Jurkat, Clone E6-1 (cell line): Measurements from ENCODE around the gene BCL2L1.
"Not testable (repeated sequence)": the region's sequence is repeated elsewhere in the genome, so short reads cannot be mapped to it uniquely, and the experiment has no call there.

Experiments
- DNase-seq: peaks from one replicate; pipeline ENCODE4 v3.0.0-alpha.2; 2011; ENCODE audit warnings: low read depth, low spot score
- H3K4me3 ChIP-seq: 2 replicates; pipeline ENCODE4 v1.5.1; 2011; ENCODE audit warnings: mild to moderate bottlenecking, low read length, control low read depth, moderate library complexity

The BCL2L1 gene

DNA sequence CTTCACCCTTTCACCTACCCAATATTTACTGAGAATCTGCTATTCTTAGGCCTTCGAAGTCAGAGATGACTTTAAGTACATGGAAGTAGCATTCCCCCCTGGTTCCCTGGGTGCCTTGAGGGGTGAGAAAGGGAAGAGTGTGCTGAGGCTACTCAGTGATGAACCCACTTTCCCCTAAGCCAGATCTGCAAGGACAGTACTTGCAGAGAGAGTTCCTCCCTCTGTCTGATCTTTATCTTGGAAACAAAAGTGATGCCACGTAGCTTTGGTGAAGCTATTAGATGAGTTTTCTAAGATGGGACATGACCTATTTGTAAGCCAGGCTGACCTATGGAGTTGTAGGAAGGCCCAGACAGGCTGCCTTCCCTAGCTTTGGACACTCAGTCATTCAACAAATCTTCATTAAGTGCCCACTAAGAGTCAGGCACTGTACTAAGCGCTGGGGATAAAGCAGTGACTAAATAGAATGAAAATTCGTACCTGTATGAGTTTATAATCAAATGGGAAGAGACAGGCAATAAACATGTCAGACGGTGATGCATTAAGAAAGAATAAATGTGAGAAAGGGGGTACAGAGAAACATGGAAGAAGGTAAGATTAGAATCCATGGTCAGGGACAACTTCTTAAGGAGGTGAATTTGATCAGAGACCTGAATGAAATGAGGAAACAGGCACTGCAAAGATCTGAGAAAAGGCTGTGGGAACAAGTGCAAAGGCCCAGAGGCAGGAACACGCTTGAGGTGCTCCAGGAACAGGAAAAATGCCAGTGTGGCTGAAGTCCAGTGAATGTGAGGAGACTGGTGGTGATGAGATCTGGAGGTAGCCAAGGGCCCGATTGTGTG is 42.2 kb downstream of the BCL2L1 start:
- H3K4me3 ChIP-seq: no peak overlapping the region
- DNase-seq: no peak

DNA sequence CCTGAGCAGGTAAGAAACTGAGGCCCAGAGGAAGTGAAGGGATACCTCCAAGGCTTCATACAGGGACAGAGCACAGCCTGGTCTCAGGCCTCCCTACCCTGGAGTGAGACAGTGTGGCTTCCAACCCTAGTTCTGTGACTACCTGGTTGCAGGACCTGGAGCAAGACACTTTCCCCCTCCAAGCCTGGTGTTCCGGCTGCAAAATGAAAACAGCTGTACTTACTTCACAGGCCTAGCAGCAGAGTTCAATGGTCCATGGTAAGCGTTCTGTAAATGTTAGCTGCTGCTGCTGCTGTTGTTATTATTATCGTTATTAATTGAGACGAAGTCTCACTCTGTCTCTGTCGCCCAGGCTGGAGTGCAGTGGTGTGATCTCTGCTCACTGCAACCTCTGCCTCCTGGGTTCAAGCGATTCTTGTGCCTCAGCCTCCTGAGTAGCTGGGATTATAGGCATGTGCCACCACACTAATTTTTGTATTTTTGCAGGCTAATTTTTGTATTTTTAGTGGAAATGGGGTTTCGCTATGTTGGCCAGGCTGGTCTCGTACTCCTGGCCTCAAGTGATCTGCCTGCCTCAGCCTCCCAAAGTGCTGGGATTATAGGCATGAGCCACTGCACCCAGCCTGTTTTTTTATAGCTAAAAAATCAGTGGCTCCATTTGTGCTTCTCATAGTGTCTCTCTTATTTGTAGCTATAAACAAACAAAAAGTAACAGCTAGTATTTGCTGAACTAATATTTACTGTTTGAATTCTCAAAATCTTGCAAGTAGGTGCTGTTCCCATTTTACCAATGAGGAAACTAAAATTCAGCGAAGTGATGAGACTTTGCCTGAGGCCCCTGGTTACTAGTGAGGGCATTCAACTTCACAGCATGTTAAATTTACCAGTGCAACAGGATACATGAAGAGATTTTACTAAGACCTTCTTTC is 43.0 kb downstream of the BCL2L1 start:
- no peak overlapping the region for H3K4me3 ChIP-seq
- DNase-seq: no peak

DNA sequence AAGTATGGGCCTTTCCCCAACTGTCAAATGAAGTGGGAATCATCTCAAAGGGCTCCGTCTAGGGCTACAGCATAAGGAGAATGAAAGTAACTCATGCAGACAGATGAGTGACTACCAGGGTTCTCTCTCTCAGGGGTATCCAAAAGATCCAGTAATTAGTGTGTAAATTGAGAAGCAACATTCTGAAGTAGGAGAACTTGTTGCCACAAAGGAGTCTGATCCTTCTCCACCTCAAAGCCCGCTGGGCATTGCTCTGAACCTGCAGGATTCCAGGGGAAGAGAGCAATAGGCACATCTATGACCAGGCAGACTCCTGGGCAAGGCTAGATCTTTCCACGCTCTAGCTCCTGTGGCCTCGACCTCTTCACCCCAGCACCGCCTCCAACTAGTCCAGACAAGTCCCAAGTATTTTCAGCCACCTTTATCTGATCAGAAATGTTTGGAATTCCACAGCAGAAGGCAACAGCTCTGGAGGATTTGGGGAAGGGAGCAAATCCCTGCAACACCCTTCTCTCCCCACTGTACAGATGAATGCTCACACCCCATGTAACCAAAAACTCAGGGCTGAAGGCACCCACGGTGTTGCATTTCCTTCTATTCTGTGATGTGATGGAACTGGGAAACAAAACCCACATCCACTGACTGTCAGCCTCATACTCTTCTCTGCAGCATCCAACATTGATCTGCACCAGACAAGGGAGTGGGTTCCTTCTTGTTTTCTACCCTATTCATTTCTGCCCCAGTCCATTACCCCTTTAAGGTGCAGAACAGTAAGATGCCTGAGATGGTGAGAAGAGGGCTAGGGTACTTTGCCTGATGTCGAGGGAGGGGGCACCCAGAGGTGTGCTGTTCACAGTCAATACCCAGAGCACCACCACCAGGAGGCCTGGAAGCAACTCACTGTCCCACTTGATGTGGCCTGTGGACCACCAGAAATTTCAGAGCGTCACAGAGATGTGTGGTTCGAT is 44.0 kb downstream of the BCL2L1 start:
- H3K4me3 ChIP-seq: no peak overlapping the region
- DNase-seq: no peak

DNA sequence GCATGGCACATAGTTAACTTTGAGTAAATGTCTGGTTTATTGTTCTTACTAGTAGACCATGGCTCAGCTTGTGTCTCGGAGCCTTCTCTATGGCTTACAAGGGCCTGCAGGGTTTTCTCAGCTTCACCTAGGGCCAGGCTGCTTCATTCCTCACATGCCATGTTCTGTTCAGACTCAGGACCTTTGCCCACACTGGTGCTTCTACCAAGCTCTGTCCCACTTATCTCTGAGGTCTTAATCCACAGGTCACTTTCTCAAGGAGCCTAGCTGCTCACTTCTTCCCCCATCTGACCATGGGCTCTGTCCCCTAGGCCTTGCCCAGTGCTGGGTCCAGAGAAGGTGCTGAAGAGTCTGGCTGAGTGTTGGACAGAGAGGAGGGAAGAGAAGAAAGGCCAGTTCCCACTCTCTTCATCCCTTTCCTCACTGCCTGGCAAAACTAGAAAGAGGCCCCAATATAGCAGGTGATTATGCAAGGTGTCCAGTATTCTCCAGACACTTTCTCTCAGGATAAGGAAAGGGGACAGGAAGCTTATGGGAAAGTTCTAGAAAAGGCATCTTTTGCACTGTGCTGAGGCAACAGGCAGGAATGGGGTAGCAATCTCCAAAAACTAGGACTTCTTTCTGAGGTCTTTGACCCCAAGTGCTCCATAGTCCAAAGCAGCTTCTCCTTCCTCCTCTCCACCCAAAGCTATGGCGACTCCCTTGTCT is 45.0 kb downstream of the BCL2L1 start:
- no peak overlapping the region for H3K4me3 ChIP-seq
- no peak for DNase-seq

DNA sequence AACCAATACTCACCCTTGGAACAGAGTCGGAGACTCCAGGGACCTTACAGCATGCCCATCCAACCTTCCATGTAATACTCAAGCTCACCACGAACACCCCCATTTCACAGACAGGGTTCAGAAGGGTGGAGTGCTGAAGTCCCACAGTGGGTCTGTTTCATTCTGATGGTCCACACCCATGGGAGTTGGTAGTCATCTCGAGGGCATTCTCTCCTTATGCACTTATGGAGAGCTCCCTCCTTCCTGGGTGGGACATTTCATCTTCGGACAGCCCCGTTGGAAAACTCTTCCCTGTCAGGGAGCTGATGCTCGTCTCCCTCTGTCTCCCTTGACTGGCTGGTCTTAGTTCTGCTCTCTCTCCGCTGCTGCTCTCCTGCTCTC is 46.1 kb downstream of the BCL2L1 start:
- no peak for DNase-seq
- peak overlapping the region; percentile 54 for H3K4me3 ChIP-seq

DNA sequence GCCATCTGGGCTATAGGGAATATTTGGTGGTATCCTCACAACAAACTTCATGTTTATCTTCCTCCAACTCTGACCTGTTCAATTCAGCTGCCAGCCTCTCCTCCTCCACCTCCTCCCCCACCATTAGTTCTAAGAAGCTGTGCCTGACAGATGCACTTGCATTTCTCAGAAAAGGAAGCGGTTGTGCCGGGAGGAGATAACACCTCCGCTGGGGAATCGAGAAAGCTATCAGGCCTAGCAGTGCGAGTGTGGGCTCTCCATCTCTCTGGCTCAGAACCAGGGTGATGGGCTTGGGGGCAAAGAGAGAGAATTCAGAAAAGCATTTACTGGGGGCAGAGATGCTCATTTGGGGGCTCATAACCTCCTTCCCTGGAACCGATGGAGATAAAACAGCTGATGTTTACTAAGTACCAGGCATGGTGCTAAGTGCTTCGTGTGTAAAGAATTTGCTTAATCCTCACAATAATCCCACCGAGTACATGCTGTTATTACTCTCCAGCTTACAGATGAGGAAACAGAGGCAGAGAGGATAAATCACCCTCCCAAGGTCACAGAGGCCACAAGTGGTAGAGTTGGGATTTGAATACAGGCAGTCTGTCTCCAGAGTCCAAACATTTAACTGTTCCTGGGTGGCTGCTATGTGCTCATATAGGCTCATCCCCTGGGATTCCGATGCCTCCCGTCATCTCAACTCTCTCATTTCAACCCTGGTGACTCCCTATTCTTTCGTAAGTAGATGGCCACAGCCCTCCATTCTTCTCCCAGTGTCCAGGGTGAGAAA is 46.6 kb downstream of the BCL2L1 start:
- peak overlapping the region; percentile 54 for H3K4me3 ChIP-seq
- peak; percentile 91 for DNase-seq

DNA sequence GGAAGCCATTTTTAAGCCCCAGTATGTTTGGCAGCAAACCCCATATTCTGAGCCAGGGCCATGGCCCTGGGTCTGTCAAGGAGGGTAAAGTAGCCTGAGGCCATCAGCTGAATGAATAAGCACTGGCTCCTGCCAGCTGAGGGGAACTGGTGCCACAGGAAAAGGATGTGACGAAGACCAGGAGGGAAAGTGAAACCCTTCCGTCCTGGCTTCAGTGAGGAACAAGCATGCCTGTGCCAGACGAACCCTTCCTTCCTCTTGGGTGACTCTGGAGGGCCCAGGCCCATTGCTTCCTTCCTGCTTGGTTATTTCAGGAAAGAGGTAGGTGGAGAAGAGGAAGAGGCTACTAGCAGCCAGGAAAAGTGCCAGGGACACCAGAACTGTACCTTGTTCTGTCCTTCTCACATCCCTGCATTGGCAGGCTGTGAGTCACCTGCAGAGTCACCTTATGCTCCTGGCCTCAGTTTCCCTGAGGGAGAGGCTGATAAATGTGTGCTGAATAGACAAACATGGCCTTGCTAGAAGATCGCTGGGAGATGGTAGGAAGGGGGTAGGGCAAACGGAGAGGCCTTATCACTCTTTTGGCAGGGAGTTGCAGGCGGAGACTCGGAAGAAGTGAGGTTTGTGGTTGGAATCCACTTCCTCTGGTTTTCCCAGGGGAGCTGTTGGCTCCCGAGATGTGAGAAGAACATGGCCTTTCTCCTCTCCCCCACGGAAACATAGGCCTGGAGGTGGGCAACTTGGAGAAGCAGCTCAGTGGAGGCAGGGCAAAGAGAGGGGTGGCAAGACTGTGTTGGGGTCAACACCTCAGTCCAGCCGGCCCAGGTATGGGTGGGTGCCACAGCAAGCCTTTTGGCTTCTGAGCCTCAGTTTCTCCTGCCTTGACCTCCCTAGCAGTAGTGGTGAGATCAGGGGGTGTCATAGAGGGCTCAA is 47.5 kb downstream of the BCL2L1 start:
- peak; percentile 96 for DNase-seq
- H3K4me3 ChIP-seq: peak overlapping the region; percentile 54

DNA sequence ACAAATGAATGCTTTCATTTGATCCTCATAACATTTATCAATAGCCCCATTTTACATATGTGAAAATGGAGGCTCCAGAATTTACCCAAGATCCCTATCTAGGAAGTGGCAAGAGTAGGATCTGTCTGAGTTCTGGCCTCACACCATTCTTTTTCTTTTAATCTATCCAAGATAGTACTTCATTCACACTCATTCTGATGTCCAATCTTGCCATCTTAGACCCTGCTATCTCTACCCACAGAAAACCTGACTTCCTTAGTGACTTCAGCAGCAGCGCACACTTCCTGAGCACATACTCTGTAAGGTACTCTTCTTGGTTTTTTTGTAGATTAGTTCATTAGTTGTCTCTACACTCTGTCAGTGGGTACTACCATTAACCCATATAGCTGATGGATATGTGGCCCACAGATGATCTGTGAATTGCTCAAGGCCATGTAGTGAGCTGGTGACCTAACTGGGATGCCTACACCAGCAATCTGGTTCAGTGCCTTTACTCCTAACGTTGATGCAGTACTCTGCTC is 48.7 kb downstream of the BCL2L1 start:
- DNase-seq: peak; percentile 83

DNA sequence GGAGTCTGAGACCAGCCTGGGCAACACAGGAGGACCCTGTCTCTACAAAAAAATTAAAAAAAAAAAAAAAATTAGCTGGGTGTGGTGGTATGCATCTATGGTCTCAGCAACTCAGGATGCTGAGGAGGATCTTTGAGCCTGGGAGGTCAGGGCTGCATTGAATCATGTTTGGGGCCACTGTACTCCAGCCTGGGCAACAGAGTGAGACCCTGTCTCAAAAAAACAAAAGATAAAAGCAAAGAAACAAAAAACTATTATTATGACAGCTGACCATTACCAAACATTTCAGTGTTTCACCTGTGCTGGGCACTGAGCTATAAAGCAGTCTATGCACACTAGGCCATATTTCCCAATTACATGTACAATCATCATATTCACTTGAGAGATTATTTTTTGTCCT is 49.2 kb downstream of the BCL2L1 start:
- DNase-seq: no peak
- H3K4me3 ChIP-seq: no peak overlapping the region

More for the DNA sequence above, 48.7 kb downstream of the BCL2L1 start:
- peak overlapping the region; percentile 54 for H3K4me3 ChIP-seq

DNA sequence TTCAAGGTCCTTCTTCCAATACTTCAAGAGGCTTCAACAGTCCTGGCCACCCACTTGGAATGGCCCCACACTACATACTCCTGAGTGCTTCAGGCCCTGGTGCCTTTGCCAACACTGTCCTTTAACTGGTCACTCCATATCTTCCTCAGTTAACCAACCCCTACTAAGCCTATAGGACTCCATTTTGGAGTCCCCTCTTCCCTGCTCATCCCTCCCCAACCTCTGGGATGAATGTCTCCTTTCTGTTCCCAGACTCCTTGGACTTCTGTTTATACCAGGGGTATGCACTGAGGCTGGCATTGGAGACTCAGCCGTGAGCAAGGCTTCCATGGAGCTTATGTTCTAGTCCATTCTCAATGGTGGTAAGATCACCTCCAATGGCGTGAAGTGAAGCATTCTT is 51.3 kb downstream of the BCL2L1 start:
- DNase-seq: no peak
- no peak overlapping the region for H3K4me3 ChIP-seq

DNA sequence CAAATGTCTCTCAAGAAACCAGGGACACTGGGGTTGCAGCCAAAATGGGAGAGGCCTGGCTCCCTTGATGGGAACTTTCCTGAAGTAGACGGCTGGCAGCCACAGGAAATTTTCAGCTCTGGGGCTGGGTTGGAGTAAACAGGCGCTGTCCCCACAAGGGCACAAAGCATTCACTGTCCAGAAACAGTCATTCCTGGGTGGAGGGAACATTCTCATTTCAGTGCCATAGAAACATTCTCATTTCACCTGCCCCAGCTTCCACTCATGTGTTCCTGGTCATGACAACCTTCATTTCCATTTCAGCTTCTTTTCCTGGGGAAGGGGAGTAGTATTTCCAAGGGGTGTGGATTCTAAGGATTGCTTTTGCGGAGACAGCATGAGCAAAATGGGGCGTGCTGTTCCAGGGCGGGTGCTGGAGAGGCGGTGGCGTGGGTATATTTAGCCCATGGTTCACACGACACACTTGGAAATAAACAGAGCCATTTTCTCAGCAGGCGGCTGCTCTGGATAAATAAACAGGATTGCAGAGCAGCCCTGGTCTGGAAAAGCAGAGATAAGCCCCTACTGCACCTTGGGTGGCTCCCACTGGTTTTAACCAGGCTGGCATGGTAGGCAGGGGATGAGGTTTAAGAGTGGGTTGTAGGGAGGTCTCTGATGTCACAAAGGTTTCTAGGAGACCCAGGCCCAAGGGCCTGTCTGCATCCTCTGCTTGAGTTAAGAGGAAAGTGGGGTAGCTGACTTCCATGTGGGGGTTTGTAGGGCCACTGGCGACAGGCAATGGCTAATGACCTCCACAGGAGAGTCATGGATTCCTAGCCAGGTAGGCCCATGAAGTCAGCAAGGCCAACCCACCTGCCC is 52.1 kb downstream of the BCL2L1 start:
- no peak overlapping the region for H3K4me3 ChIP-seq
- DNase-seq: no peak

DNA sequence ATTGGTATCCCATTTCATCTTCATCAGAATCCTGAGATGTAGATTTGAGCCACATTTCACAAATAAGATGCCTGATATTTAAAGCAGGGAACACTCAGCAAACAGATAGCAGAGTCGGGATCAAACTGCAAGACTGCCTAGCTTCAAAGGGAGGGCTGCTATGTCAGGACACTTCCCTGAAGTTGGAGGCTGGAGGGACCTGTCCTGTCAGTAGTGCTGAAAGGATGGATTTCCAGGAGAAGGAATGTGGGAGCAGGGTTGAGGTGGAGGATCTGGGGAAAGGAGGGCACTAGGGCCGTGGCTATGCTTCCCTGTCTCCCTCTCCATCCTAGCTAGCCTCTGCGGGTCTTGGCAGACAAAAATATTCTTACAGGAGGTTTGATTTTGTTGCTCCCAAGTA is 52.8 kb downstream of the BCL2L1 start:
- H3K4me3 ChIP-seq: no peak overlapping the region
- no peak for DNase-seq

DNA sequence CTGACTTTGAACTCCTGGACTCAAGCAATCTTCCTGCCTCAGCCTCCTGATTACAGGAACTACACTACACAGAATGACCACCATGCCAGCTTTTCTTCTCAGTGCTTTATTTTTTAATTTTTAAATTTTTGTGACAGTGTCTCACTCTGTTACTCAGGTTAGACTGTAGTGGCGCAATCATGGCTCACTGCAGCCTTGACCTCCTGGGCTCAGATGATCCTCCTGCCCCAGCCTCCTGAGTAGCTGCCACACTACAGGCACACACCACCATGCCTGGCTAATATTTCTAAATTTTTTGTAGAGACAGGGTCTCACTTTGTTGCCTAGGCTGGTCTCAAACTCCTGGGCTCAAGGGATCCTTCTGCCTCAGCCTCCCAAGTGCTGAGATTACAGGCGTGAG is 53.7 kb downstream of the BCL2L1 start:
- not testable (repeated sequence) for DNase-seq, H3K4me3 ChIP-seq

DNA sequence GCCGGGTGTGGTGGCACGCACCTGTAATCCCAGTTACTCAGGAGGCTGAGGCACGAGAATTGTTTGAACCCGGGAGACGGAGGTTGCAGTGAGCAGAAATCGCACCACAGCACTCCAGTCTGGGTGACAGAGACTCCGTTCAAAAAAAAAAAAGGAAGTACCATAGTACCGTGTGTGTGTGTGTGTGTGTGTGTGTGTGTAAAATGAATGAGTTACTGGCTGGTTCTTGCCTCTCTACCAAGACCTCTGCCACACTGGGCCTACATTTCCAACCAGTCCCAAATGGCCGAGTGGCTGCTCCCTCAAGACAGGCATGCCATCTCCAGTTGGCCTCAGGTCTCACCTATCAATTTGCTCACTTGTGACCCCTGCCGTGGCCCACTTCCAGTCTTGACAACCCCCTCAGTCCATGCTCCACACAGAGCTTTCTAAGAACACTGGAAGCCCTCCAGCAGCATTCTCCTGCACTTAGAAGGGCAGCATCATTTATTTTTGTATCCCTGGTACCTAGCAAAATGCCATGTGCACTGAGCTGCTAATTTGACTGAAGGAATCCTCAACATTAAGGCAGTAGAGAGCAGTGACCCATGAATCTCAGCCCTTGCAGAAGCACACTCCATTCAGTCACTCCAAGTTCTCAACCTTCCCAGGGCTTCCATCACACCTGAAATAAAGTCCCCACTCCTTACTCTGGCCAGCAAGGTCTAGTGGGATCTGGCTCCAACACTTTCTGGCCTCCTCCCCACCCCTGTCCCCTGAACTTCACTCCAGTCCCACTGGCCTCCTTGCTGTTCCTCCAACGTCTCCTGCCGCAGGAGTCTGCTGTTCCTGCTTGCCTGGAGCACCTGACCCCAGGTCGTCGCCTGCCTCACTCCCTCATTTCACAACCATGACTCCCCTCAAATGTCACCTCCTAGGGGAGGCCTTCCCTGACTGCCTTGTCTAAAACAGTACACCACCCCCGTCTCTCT is 55.1 kb downstream of the BCL2L1 start:
- H3K4me3 ChIP-seq: no peak overlapping the region

More for the DNA sequence above, 55.1 kb downstream of the BCL2L1 start:
- DNase-seq: no peak
